SIG-M5 treated with dmso at 0.1 percent for 504 hours (cell line): ENCODE measurements around the gene GASK1B.

Experiments used
- DNase-seq: peaks from one replicate; lab custom pipeline; 2025; ENCODE audit not compliant: unreplicated experiment; lab: John Stamatoyannopoulos, UW

Gene GASK1B

GRCh38 chr4:158155656-158156356 is 17.0 kb downstream of the GASK1B start:
- DNase-seq, result no peak

- DNase-seq, result no peak
These were observed 25.7 kb downstream of the GASK1B start for GRCh38 chr4:158147151-158147550.

- DNase-seq, result no peak
These were observed 26.1 kb downstream of the GASK1B start for GRCh38 chr4:158146736-158147135.

- DNase-seq, result no peak
These were observed 33.7 kb downstream of the GASK1B start for GRCh38 chr4:158139086-158139485.

GRCh38 chr4:158134222-158134621 is 38.6 kb downstream of the GASK1B start:
- no peak for DNase-seq

- no peak for DNase-seq
These were observed 39.3 kb downstream of the GASK1B start for GRCh38 chr4:158133551-158133950.

GRCh38 chr4:158131027-158131426 is 41.8 kb downstream of the GASK1B start:
- no peak for DNase-seq

GRCh38 chr4:158130204-158130603 is 42.6 kb downstream of the GASK1B start:
- no peak for DNase-seq

- no peak for DNase-seq
These were observed 43.1 kb downstream of the GASK1B start for GRCh38 chr4:158129694-158130093.

GRCh38 chr4:158128540-158128939 is 44.3 kb downstream of the GASK1B start:
- DNase-seq, result no peak

- no peak for DNase-seq
These were observed 47.5 kb downstream of the GASK1B start for GRCh38 chr4:158125310-158125709.
